Caco-2 (cell line): ENCODE results near the gene HSPG2. TPM values are rescaled to one million over a fixed set of nuclear protein-coding genes. Genes with fewer than 3 reads are reported as not detected.

Experiments used
- BruUV-seq: library from RNA; stranded (reverse); fragments of 400-500 nt; replicated peaks from 2 replicates; lab custom pipeline; 2021; lab: Mats Ljungman, UMichigan
- CTCF ChIA-PET: fragments of 300-600 bp; sonication (Branson Sonifier 250); formaldehyde crosslinking; loops from one replicate; lab custom pipeline; 2022; ENCODE audit warnings: antibody characterized with exemption; lab: Charles Lee
- POLR2A ChIA-PET: fragments of 300-600 bp; sonication (Branson Sonifier 250); formaldehyde crosslinking; loops from one replicate; lab custom pipeline; 2022; ENCODE audit warnings: antibody characterized with exemption; lab: Charles Lee
- DNase-seq, 2 experiments: peaks; one replicate each; pipeline versions ENCODE4 v3.0.0 to v3.0.0-alpha.2; 2020 to 2022
- H3K27me3 ChIP-seq: replicated peaks from 2 replicates; pipeline ENCODE4 v1.6.0; 2011; ENCODE audit warnings: low read length; ENCODE audit not compliant: control insufficient read depth, insufficient read depth
- H3K36me3 ChIP-seq: 2 replicates; pipeline ENCODE4 v1.5.1; 2011; ENCODE audit warnings: low read length; ENCODE audit not compliant: control insufficient read depth, insufficient read depth
- H3K4me1 ChIP-seq: fragments of 250-450 bp; sonication (Bioruptor Pico); 2 replicates; pipeline ENCODE4 v1.5.1; 2020; ENCODE audit warnings: mild to moderate bottlenecking
- H3K4me3 ChIP-seq: 2 replicates; pipeline ENCODE4 v1.5.1; 2011; ENCODE audit warnings: low read depth, mild to moderate bottlenecking, control low read depth, low read length
- H3K9me3 ChIP-seq: fragments of 250-450 bp; sonication (Bioruptor Pico); 2 replicates; pipeline ENCODE4 v1.5.1; 2020; ENCODE audit warnings: mild to moderate bottlenecking, moderate library complexity
- H3K27ac Mint-ChIP-seq: one replicate; pipeline ENCODE4 v1.8.0; 2022; ENCODE audit warnings: mixed read lengths; ENCODE audit not compliant: unreplicated experiment
- H3K27me3 Mint-ChIP-seq: one replicate; pipeline ENCODE4 v1.8.0; 2022; ENCODE audit warnings: mixed read lengths; ENCODE audit not compliant: insufficient read depth, unreplicated experiment
- H3K36me3 Mint-ChIP-seq: one replicate; pipeline ENCODE4 v1.8.0; 2022; ENCODE audit warnings: mild to moderate bottlenecking, mixed read lengths; ENCODE audit not compliant: insufficient read depth, unreplicated experiment
- H3K4me1 Mint-ChIP-seq: one replicate; pipeline ENCODE4 v1.8.0; 2022; ENCODE audit warnings: low read depth, mixed read lengths; ENCODE audit not compliant: unreplicated experiment
- H3K4me3 Mint-ChIP-seq: one replicate; pipeline ENCODE4 v1.8.0; 2022; ENCODE audit warnings: mild to moderate bottlenecking, moderate library complexity, mixed read lengths; ENCODE audit not compliant: unreplicated experiment
- H3K9me3 Mint-ChIP-seq: one replicate; pipeline ENCODE4 v1.8.0; 2022; ENCODE audit warnings: mixed read lengths; ENCODE audit not compliant: unreplicated experiment
- CTCF ChIP-seq, 2 experiments: fragments of 200-600 bp in 1 of 2; IDR thresholded peaks; 1 replicate in 1 of 2; 2 replicates in 1 of 2; pipeline versions ENCODE4 v1.5.1 to v1.8.0; 2011 to 2022; ENCODE audit warnings: antibody characterized with exemption in 1 of 2, control low read depth in 1 of 2, inconsistent platforms in 1 of 2, low read depth in 1 of 2, low read length in 1 of 2, mild to moderate bottlenecking in 1 of 2, moderate library complexity in 1 of 2; ENCODE audit not compliant: insufficient read depth in 1 of 2, severe bottlenecking in 1 of 2, unreplicated experiment in 1 of 2
- intact Hi-C: fragments of 100-400 bp; cut with micrococcal nuclease; formaldehyde crosslinking; loops from one replicate; pipeline ENCODE4 v1.10.0; 2022; ENCODE audit not compliant: unreplicated experiment
- total RNA-seq: library from RNA; stranded (reverse); gene quantifications from 2 replicates; pipeline ENCODE4 v1.2.3, GENCODE V29; 2022

The HSPG2 gene
- total RNA-seq, 1 experiment from 2014 or later: 237 TPM

GRCh38 chr1:21901473-21901847, 35.6 kb downstream of the HSPG2 start:
- peaks cover 55% of the 10 kb centered on the region for H3K4me1 ChIP-seq
- peaks cover 4% of the 10 kb centered on the region for H3K36me3 ChIP-seq
- no peak for DNase-seq
- no peak overlapping the region for H3K4me3 ChIP-seq
- no peaks in the 10 kb centered on the region for H3K9me3 ChIP-seq
- ChIA-PET CTCF (interaction anchor here (0.5 to 1.1 kb wide), 2 partner anchors 17 to 55 kb away, joined by 3 to 4 read pairs; no protein-coding TSS in a partner anchor), POLR2A (interaction anchor here (0.6 kb wide), 1 partner anchor 36 kb away, joined by 3 read pairs; no protein-coding TSS in a partner anchor)
- Mint-ChIP-seq H3K27me3 (no peaks in the 10 kb centered on the region), H3K27ac (peak overlapping the region; percentile 59), H3K4me1 (peaks cover 51% of the 10 kb centered on the region), H3K4me3 (no peak overlapping the region), H3K36me3 (peaks cover 49% of the 10 kb centered on the region), H3K9me3 (no peaks in the 10 kb centered on the region)
- intact Hi-C loops: loop anchor here (5.0 kb wide), 1 partner anchor 36 kb away; the partner anchor contains the start of gene HSPG2
- no TSS peak for BruUV-seq
- TF ChIP-seq CTCF (IDR thresholded peaks at IDR 0.05; ENCODE audit: insufficient read depth in 1 of 2, low read depth in 1 of 2, low read length in 1 of 2, severe bottlenecking in 1 of 2, unreplicated experiment in 1 of 2): no peak
- H3K27me3 ChIP-seq: no peaks in the 10 kb centered on the region

GRCh38 chr1:21900766-21901472, 36.2 kb downstream of the HSPG2 start:
- H3K9me3 ChIP-seq: no peaks in the 10 kb centered on the region
- no peak for DNase-seq
- no peaks in the 10 kb centered on the region for H3K27me3 ChIP-seq
- Mint-ChIP-seq H3K4me3 (no peak overlapping the region), H3K27me3 (no peaks in the 10 kb centered on the region), H3K4me1 (peaks cover 51% of the 10 kb centered on the region), H3K9me3 (no peaks in the 10 kb centered on the region), H3K36me3 (peaks cover 49% of the 10 kb centered on the region), H3K27ac (peak overlapping the region; percentile 59)
- CTCF ChIA-PET: no interaction called here
- POLR2A ChIA-PET: interaction anchor here (0.5 to 0.6 kb wide), 2 partner anchors 26 to 35 kb away, joined by 3 read pairs; no protein-coding TSS in a partner anchor
- TF ChIP-seq CTCF (IDR thresholded peaks at IDR 0.05; ENCODE audit: insufficient read depth in 1 of 2, low read depth in 1 of 2, low read length in 1 of 2, severe bottlenecking in 1 of 2, unreplicated experiment in 1 of 2): no peak
- no TSS peak for BruUV-seq
- H3K4me3 ChIP-seq: no peak overlapping the region
- H3K4me1 ChIP-seq: peaks cover 55% of the 10 kb centered on the region
- H3K36me3 ChIP-seq: peaks cover 3% of the 10 kb centered on the region
- intact Hi-C loops: loop anchor here (5.0 kb wide), 1 partner anchor 36 kb away; the partner anchor contains the start of gene HSPG2

- peaks cover 46% of the 10 kb centered on the region for H3K4me1 Mint-ChIP-seq
- H3K4me3 ChIP-seq: no peak overlapping the region
- peak overlapping the region; percentile 39 for H3K27ac Mint-ChIP-seq
- H3K9me3 ChIP-seq: no peaks in the 10 kb centered on the region
- no TSS peak for BruUV-seq
- intact Hi-C loops: loop anchor here (5.0 kb wide), 1 partner anchor 37 kb away; the partner anchor contains the start of gene HSPG2
- TF ChIP-seq CTCF (IDR thresholded peaks at IDR 0.05; ENCODE audit: insufficient read depth in 1 of 2, low read depth in 1 of 2, low read length in 1 of 2, severe bottlenecking in 1 of 2, unreplicated experiment in 1 of 2): no peak
- no peaks in the 10 kb centered on the region for H3K27me3 ChIP-seq
- H3K36me3 ChIP-seq: peaks cover 3% of the 10 kb centered on the region
- H3K27me3 Mint-ChIP-seq: no peaks in the 10 kb centered on the region
- H3K9me3 Mint-ChIP-seq: no peaks in the 10 kb centered on the region
- no peak for DNase-seq
- ChIA-PET POLR2A (no interaction called here), CTCF (no interaction called here)
- peaks cover 52% of the 10 kb centered on the region for H3K4me1 ChIP-seq
- peaks cover 48% of the 10 kb centered on the region for H3K36me3 Mint-ChIP-seq
- H3K4me3 Mint-ChIP-seq: no peak overlapping the region
Measured at GRCh38 chr1:21899987-21900386, 37.1 kb downstream of the HSPG2 start.
